Bronchial epithelial cell (primary cell): ENCODE results near the gene ACTG2. TPM values are rescaled to one million over a fixed set of nuclear protein-coding genes. Genes with fewer than 3 reads are reported as not detected.
A peak's percentile ranks its signal among the peaks of the same experiment; 100 is the strongest.

ENCODE experiments used
- DNase-seq: peaks from one replicate; pipeline ENCODE4 v3.0.0-alpha.2; 2010; ENCODE audit warnings: low read depth
- FAIRE-seq: peaks from 2 replicates; lab custom pipeline; 2011; peaks lifted over from hg19 to GRCh38; lab: Jason Lieb, UNC
- H3K27me3 ChIP-seq: 2 replicates; pipeline ENCODE4 v1.5.1; 2011; ENCODE audit warnings: low read length; ENCODE audit not compliant: control insufficient read depth, insufficient read depth
- H3K36me3 ChIP-seq: 2 replicates; pipeline ENCODE4 v1.5.1; 2011; ENCODE audit warnings: low read length; ENCODE audit not compliant: control insufficient read depth, insufficient read depth
- H3K4me3 ChIP-seq: 2 replicates; pipeline ENCODE4 v1.5.1; 2011; ENCODE audit warnings: mild to moderate bottlenecking, low read depth, low read length, control low read depth
- CTCF ChIP-seq: IDR thresholded peaks from 2 replicates; pipeline ENCODE4 v1.5.1; 2011; ENCODE audit warnings: mild to moderate bottlenecking, moderate library complexity, low read length, control low read depth, inconsistent platforms; ENCODE audit not compliant: insufficient read depth, severe bottlenecking
- total RNA-seq: library from RNA; depleted of rRNA; stranded (reverse); fragments of >200 nt; gene quantifications from 2 replicates; pipeline ENCODE4 v1.2.1, GENCODE V29; 2014

The ACTG2 gene
- total RNA-seq, 1 donor from 2014 or later, result not detected

DNA sequence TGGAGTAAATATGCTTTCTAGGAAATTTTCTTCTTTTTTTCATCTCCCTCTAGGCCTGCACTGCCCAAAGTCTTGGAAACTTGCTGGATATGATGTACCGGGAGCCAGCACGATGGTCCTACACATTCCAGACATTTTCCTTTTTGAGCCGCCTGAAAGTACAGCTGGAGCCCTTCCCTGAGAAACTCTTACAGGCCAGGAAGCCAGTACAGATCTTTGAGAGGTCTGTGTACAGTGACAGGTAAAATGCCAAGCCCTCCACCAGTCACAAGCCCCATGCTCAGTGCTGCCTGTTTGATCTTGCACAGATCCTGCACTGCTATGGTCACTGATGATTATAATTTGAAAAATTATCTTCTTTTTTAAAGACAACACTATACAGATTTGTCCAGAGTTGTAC, 53.9 kb downstream of the ACTG2 start:
- H3K27me3 ChIP-seq, result no peaks in the 10 kb centered on the region
- DNase-seq (no peak), FAIRE-seq (no peak)
- no peak for TF ChIP-seq CTCF
- H3K4me3 ChIP-seq, result no peak overlapping the region
- peaks cover 18% of the 10 kb centered on the region for H3K36me3 ChIP-seq

- no peak for DNase-seq
- no peak for TF ChIP-seq CTCF
- no peaks in the 10 kb centered on the region for H3K27me3 ChIP-seq
- peaks cover 19% of the 10 kb centered on the region for H3K36me3 ChIP-seq
- no peak overlapping the region for H3K4me3 ChIP-seq
- no peak for FAIRE-seq
These were observed 54.7 kb downstream of the ACTG2 start for GRCh38 chr2:73947412-73948018.

- FAIRE-seq (no peak), DNase-seq (no peak)
- Histone ChIP-seq H3K36me3 (peaks cover 21% of the 10 kb centered on the region), H3K4me3 (no peak overlapping the region), H3K27me3 (no peaks in the 10 kb centered on the region)
- no peak for TF ChIP-seq CTCF
These were observed 57.0 kb downstream of the ACTG2 start for GRCh38 chr2:73949802-73950201.

DNA sequence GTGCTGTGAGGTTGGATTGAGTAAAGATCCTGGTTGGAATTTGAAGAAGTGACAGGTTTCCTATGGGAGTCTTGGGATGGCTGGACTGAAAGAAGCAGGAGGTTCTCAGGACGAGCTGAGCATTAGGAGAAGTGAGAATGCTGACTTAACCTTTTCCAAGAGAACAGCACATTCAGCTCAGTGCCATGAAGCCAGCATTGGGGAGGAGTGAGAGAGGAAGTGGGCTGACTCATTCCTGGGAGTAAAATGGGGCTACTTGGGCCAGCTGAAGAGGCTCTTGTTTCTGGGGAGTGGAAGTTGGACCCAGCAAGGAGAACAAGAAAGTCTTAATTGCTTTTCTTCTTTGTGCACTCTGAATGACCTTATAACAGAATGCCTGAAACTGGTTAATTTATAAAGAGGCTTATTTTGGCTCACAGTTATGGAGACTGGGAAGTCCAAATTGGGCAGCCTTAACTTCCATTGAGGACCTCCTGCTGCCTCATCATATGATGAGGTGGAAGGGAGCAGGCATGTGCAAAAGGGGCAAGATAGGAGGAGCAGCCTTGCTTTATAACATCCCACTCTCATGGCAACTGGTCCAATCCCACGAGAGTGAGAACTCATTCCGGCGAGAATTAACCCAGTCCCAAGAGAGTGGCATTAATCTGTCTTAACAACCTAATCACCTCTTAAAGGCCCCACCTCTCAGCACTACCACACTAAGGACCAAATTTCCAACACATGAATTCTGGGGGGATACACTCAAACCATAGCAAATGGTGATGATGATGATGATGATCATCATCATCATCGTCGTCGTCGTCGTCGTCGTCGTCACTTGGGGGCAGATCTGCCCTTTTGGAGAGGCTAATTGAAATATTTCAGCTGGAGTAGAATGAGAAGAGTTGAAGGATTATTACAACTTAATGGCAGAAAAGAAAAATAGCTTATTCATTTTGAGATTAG, 60.0 kb downstream of the ACTG2 start:
- peak; percentile 76 for DNase-seq

DNA sequence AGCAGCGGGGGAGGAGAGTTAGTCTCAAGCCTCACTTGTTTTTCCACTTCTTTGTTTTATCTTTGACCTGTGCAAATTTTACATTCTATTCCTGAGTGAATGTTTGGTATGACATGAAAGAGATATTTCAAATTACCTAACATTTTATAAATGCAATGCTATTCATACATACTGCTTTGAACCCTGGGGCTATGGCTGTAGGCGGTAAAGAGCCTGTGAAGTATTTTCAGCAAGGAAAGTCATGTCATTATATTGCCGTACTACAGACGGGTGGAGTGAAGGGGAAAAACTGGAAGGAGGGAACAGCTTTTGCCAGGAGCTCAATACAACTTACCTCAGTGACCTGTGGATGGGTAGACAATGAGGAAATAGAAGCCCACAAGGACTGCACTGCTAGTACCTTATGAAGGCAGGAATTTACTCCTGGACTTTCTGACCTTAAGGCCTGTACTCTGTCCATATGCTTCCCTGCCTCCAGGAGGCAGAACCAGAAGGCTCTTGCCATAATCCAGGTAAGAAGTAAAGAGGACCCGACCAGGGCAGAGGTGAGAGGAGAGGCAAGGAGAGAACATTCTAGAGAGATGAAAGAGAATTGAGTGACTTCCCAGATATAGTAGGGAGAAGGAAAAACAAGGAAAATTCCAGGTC, 63.5 kb downstream of the ACTG2 start:
- DNase-seq (no peak), FAIRE-seq (no peak)
- H3K36me3 ChIP-seq, result peaks cover 20% of the 10 kb centered on the region
- no peak for TF ChIP-seq CTCF
- H3K27me3 ChIP-seq, result no peaks in the 10 kb centered on the region
- H3K4me3 ChIP-seq, result no peak overlapping the region

More for the DNA sequence above, 60.0 kb downstream of the ACTG2 start:
- Histone ChIP-seq H3K4me3 (no peak overlapping the region), H3K36me3 (peaks cover 21% of the 10 kb centered on the region), H3K27me3 (no peaks in the 10 kb centered on the region)
- peak; percentile 70 for FAIRE-seq
- no peak for TF ChIP-seq CTCF
